HG03521 (cell line): Measurements from ENCODE around the gene ABAT.
A peak's percentile ranks its signal among the peaks of the same experiment; 100 is the strongest.

ENCODE experiments used
- ATAC-seq: cut with Tn5 transposase; IDR thresholded peaks from one replicate; pipeline ENCODE4 v1.9.1; 2021; ENCODE audit warnings: mild to moderate bottlenecking, moderate library complexity; ENCODE audit not compliant: unreplicated experiment

Gene ABAT

DNA sequence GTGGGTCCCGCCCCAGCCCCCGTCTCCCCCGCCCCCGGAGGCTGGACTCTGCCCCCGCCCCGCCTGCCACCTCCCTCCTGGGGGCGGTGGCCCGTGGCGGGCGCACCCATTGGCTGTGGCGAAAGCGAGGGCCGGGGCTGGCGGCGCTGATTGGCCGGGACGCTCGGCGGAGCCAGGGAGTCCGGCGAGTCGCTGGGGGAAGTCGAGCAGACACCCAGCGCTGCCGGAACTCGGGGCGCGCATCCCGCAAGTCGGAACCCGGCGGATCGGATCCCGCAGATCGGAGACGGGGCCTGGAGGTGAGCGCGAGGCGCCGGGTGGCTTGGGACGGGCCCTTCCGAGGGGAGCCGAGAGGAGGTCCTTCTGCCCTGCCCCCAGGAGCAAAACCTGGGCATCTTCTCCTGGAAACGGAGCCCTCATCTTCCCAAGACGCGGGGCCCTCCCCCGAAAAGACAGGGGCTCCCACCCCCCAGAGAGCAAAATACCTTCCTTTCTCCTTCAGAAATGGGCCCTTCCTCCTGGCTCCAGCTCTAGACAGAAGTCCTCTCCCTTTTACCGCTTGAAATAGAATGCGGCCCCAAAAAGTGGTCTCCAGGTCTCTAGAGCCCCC is at the start of gene ABAT:
Gene ABAT (plus strand): TSS at position 205 of the 610 bp plus-strand sequence. CDS start 61,123 bp downstream, outside the sequence.
- ATAC-seq, result peak; percentile 100

DNA sequence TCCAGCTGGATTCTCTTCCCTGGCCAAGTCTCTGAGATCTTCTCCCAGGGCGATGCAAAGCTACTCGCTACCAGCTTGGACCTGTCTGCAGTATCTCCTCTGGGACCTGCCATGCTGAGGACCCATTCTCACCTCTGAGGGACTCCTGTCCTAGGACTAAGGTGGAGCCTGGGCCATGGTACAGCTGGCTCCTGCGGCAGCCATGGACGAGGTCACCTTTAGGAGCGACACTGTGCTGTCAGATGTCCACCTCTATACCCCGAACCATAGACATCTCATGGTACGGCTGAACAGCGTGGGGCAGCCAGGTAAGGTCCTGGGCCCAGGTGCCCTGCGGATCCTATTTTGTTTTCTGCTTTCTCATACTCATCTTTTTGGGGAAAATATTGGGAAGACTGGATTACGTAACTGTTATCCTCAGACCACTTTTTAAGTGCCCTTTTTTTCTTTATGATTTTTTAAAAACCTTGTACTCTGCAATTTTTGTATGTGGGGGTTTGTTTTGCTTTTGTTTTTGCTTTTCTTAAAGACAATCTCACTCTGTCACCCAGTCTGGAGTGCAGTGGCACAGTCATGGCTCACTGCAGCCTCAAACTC is 48.8 kb upstream of the ABAT start:
- ATAC-seq, result no peak

DNA sequence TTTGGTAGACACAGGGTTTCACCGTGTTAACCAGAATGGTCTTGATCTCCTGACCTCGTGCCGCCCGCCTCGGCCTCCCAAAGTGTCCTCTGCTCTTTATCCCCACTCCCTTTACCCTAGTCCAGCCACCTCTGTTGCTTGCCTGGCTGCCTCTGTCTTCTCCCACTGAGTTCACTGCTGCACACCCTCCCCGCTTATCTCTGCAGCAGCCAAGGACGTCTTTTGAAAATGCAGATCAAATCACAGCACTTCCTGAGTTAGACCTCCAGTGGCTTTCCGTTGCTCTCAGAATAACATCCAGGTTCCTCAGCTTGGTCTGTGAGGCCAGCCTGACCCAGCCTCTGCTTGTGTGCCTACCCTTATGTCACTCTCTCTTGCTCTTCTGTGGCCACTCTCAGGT is 47.5 kb upstream of the ABAT start:
- no peak for ATAC-seq

DNA sequence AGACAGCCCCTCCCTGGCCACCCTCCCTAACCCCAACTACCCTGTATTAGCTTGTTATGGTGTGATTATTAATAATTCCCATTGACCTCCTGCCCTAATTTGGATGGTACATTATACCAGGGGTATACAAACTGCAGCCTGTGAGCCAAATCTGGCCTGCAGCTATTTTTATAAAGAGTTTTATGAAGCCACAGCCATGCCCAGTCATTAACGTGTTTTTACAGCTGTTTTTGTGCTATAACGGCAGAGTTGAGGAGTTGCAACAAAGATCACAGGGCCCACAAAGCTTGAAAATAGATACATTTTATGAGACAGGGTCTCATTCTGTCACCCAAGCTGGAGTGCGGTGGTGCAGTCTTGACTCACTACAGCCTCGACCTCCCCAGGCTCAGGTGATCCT is 47.0 kb upstream of the ABAT start:
- ATAC-seq, result no peak

DNA sequence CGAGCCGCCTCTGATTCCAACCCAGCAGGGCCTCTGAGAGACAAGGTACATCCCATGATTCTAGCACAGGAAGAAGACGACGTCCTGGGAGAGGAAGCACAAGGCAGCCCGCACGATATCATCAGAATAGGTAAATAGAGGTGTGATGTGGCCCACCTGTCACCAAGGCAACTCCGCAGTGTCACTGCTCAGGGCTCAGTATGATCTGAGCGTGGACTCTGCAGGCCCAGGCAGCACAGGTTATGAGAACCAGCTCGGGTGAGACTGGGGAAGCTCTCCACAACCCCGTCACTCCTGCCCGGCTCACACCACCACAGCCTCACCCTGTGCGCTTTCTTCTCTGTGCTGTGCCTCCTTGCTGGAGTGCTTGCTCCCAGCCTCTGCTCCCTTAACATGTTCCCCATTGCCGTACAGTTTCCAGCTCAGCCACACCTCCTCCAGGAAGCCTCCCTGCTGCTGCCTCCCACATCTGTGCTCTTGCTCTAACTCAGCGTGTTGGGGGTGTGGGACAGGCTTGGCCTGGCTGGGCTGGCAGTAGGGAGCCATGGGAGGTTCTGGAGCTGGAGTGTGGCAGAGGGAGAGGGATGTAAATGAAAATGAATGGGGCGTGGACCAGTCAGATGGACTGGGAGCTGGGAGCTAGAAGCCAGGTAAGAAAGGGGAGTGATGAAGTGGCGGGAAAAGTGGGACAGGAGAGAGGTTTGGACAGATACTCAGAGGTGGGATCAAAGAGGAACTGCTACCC is 45.3 kb upstream of the ABAT start:
- ATAC-seq, result no peak

DNA sequence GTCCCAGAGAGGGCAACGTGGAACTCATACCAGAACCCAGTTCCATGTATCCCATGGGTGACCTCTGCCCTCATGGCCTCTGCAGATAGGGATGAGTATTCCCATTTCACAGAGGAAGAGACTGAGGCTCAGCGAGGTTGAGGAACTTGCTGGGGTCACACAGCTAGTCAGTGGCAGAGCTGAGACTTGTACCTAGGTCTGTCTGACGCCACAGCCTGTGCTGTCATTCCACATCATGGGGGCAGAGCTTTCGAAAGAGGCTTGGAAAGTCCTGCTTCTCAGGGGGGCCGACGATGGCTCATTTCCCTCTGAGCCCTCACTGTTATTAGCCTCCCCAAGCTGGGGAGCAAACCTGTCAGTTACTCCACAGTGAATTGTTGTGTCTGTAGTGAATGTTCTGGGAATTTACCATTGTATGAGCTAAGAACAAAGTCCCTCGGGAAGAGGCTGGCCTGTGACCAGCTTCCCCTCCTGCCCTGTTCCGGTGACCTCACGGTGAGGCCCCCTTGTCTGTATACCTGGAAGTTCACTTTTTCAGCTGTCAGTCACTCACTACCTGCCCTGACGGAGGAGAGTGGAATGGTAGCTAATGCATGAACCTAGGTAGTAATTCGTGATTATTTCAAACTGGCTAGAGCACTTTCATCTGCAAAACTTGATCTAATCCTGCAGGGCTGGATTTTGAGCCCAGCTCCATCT is 44.0 kb upstream of the ABAT start:
- ATAC-seq, result no peak

DNA sequence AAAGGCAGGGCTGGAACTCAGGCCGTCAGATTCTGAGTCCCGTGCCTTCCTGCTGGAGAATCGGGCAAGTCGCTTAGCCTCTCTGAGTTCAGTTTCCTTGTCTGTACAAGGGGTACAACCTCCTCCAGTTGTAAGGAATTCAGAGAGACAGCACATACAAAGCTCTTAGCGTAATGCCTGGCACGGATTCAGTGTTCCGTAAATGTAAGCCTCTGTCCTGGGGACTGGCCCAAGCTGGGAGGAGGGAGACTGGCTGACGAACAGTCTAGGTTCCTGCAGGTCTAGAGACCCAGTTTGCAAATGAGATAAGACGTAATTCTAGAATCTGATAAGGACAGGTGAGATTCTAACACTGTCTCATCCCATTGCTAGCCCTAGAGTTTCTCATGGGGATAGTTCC is 43.0 kb upstream of the ABAT start:
- ATAC-seq, result no peak

DNA sequence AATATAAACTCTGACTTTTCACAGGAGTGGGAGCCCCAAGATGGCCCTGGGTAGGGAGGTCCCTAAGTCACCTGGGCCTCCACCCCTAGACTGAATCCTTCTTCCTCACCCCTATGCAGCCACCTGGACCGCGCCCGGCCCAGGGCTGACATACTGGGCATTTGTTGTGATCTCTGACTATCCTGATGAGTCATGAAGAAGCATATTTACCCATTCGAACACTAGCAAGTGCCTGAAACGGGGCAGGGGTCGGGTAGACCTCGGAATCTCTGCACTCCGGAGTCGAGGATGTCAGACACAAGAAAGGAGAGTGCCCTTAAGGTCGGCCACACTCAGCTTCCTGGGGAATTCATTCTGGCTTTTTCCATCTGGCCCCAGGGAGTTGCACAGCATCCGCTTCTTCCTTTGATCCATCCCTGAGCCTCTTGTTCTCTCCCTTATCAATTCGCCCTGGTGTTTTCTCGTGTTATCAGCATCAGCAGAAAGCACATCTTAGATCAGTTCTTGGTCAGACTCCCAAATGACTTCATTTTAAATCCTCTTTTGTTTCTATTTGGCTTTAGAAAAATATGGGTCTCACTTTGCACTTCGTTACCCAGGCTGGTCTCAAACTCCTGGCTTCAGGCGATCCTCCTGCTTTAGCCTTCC is 42.5 kb upstream of the ABAT start:
- ATAC-seq, result no peak

DNA sequence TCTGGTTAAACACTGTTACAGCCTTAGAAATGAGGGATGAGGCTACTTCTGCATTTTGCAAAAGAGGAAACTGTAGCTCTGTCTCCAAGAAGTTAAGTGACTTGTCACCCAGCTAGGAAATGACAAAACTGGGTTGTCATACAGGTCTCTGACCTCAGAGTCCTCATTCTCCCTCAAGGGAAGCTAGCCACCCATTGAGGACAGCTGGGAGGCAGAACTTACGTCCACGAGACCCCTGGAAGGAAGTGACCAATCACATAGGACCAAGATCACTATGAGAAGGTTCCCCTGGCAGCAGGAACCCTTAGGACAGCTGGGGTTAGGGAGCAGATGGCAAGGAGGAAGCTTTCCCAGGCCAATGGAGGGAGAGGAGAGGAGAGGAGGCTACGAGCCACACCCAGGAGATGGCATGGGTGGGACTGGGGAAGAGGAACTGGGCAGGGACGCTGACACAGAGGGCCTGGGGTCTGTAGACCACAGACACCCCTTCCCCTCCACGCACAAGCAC is 41.7 kb upstream of the ABAT start:
- no peak for ATAC-seq

DNA sequence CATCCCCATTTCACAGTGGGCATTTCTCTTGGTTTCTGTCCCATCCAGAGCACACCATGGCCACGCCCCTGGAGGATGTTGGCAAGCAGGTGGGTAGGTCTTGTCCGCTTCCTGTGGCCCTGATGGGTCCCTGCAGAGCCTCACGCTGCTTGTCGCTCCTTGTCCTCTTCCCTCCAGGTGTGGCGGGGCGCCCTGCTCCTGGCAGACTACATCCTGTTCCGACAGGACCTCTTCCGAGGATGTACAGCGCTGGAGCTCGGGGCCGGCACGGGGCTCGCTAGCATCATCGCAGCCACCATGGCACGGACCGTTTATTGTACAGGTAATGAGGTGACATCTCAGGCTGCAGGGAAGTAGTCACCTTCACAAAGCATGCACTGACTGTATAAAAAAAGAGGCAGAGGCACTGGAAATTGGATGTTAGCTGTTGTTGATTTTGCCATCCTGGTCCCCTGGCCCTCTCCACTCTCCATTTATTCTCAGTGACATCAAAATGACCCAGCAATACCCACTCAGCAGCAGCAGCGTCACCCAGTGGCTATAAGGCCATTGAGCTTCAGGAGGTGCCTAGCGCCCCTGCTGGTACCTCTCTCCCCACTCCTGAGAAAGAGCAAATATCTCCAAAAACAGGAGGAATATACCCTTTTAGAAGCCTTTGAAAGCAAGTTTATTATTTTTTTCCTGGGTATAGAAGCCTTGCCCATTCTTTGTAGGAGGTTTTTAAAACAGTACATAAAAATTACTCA is 39.3 kb upstream of the ABAT start:
- no peak for ATAC-seq

DNA sequence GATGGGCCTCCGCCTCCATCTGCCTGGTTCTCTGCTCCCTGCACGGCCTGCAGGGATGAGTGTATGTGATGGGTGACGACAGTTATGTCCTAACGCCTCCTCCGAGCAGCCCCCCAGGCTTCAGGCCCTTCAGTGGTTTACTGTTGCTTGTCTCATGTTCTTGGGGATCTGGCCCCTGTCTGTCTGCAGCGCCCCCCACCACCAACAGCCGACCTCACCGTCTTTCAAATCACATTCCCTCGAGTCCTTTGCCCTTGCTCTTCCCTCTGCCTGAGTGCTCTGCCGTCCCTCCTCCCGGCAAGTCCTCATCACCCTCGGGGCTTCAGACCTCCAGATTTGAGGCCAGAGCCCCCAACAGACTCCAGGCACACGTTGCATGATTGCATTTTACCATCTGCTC is 34.7 kb upstream of the ABAT start:
- ATAC-seq, result no peak

DNA sequence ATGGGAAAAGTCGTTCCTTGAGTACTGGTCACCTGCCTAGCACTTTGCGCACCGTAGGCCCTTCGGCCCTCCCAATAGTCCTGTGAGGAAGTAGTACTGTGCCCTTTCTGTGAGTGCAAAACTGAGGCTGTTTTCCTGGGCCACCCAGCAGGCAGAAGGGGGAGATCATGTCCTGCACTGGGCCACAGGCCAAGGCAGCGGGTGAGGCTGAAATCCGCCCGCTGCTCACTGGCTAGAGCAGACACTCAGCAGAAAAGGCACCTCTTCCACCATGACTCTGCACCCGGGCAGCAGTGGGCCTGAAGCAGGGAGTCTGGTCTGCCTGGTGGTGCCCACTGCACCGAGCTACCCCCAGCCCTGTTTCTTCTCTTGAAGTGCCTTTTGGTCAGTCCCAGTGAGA is 32.7 kb upstream of the ABAT start:
- no peak for ATAC-seq

DNA sequence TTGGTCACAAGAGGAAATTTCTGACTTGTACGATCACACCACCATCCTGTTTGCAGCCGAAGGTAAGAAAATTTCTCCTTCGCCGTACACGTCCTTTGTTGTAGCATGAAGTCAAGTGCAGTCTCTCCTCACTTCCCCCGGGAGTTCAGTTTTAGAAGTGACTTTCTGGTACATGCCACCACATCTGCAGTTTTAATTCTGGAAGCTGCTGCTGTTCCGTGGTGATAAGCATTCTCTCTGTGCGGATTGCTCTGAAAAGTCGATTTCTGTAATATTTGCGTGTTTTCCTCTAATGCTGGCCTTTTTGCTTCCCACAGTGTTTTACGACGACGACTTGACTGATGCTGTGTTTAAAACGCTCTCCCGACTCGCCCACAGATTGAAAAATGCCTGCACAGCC is 32.3 kb upstream of the ABAT start:
- no peak for ATAC-seq

DNA sequence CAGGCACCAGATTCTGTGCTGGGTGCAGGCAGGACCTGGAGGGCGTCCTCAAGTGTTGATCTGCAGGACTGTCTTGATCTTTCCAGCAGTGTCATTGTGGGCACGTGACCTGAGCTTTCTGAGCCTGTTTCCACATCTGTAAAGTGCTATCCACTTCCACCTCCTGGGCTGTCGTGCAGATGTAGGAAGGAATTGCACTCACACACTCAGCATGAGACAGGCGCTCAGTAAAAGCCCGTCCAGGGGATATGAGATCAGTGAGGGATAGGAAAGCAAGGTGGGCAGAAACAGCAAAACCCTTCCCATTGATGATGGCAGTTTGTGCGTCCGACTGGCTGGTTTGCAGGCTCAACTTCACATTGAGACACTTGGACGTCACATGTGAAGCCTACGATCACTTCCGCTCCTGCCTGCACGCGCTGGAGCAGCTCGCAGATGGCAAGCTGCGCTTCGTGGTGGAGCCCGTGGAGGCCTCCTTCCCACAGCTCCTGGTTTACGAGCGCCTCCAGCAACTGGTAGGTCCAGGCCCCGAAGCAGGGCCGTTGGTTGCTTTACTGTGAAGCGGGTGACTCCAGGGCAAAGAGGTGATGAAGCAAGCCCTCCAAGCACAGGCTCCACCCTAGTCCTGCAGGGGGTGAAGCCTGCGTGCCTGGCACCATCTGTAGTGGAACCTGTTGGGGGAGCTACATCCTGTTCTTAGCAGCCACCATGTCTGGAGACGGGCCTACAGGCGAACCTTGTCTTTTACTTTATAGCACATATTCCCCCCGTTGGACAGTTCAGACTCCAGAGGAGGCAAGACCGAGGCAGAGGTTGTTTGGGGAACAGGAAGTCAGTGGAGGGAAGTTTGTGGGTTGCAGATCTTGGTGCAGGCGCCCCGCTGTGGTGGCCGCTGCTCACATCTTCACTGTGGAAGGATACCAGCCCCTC is 29.9 kb upstream of the ABAT start:
- no peak for ATAC-seq

DNA sequence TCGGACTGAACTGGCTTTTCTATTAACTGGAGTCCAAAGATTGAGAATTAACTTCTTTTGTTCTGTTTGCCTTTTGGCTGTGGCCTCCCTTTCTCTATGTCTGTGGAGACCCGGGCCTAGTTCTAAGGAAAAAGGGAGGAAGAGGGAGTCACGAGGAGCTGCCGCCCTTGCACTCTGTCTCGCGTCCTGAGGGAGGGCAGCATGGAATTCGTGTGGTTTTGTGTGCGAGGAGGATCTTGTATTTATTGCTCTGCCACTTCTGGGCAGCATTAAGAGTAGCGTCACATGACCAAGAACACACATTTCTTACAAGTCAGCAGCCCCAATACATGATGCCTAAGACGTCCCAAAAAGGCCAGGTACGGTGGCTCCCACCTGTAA is 29.3 kb upstream of the ABAT start:
- ATAC-seq, result no peak

DNA sequence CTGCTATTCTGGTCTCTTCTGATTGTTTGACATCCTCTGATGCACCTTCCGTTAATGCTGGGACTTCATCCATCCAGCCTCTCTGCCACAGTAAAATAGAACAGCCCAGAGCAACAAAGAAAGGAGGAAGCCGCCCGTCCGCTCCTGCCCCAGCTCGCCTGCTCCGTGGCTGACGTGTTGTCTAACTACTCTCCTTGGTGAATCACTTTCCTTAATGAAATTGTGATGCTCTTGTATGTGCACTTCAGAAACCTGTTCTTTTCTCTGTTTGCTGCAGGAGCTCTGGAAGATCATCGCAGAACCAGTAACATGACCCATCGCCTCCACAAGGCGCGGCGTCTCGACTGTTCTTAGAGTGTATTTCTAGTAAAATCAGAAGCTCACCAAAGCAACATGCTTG is 28.6 kb upstream of the ABAT start:
- ATAC-seq, result no peak

DNA sequence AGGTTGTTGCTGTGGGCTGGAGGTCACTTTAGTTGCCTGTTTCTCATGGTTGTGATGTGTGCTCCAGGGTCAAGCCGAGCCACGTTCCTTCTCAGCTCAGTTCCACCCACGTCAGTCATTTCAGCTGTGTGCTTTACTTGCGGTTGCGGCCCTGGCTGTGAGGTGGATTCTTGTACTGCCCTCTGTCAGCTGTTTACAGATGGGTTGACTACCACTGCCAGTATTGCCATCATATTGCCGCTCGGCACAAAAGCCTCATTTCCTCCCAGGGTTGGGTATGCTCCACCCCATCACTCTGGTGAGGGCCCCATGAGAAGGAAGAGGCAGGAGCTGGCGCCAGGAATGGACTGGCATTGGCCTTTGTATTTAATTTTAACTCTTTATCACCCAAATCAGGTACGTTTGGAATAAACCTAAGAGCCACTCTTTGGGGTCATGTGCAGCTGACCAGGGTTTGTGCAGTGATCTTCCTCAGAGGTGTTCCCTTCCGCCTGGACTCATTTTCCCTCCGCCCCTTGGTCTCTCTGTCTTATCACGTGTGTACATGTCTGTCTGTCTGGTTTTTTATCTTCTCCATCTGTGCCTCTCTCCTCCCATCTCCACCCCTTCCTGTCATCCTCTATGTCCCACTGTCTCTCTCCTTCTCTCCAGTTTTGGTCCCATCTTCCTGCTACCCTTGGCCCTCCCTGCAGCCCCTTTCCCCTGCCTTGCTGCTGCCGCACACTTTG is 27.9 kb upstream of the ABAT start:
- no peak for ATAC-seq

DNA sequence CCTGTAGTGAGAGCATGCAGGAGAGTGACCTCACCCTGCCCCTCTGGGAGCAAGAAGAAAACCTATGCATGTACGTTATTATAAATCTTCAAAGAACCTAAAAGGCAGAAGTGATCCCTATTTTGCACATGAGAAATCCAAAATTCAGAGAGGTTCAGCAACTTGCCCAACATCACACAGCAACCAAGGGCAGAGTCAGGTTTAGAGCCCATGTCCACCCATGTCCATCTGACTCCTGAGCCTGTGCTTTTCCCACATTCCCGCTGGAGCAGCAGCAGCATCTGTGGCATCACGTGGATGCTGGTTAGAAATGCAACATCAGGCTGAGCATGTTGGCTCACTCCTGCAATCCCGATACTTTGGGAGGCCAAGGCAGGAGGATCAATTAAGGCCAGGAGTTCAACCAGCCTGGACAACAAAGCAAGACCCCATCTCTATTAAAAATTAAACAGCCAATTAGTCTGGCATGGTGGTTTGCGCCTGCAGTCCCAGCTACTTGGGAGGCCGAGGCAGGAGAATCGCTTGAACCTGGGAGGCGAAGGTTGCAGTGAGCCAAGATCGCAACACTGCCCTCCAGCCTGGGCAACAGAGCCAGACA is 26.6 kb upstream of the ABAT start:
- no peak for ATAC-seq
